ENCODE results near the gene HAVCR2. TPM values are rescaled to one million over a fixed set of nuclear protein-coding genes. Genes with fewer than 3 reads are reported as not detected.
"Not testable (repeated sequence)": the region's sequence is repeated elsewhere in the genome, so short reads cannot be mapped to it uniquely, and the experiment has no call there.

The HAVCR2 gene
- total RNA-seq, 2 donors from 2014 or later = 1.3 to 3.1 TPM

GRCh38 chr5:157051604-157052245 is 57.1 kb downstream of the HAVCR2 start:
- Histone ChIP-seq H3K4me1 (no peaks in the 10 kb centered on the region), H3K9me3 (no peaks in the 10 kb centered on the region), H3K9ac (ENCODE audit: low read depth in 2 of 2, low read length in 2 of 2) (no peak overlapping the region), H3K36me3 (no peaks in the 10 kb centered on the region), H3K4me3 (no peak overlapping the region), H3K27me3 (no peaks in the 10 kb centered on the region), H3K27ac (peak overlapping the region; percentile 70)
- intact Hi-C loops (cut with DNase I) = no loop called here
- TF ChIP-seq CTCF (IDR thresholded peaks at IDR 0.05) = no peak
- DNase-seq = no peak

GRCh38 chr5:157050050-157050449 is 58.8 kb downstream of the HAVCR2 start:
- Histone ChIP-seq H3K36me3 (no peaks in the 10 kb centered on the region), H3K4me1 (no peaks in the 10 kb centered on the region), H3K4me3 (no peak overlapping the region), H3K9ac (ENCODE audit: low read depth in 2 of 2, low read length in 2 of 2) (no peak overlapping the region), H3K9me3 (no peaks in the 10 kb centered on the region), H3K27ac (peak overlapping the region; percentile 70), H3K27me3 (no peaks in the 10 kb centered on the region)
- intact Hi-C loops (cut with DNase I) = no loop called here
- TF ChIP-seq CTCF (IDR thresholded peaks at IDR 0.05) = no peak
- DNase-seq = no peak

GRCh38 chr5:157049605-157050004 is 59.2 kb downstream of the HAVCR2 start:
- Histone ChIP-seq H3K9me3 (no peaks in the 10 kb centered on the region), H3K4me3 (no peak overlapping the region), H3K4me1 (no peaks in the 10 kb centered on the region), H3K9ac (ENCODE audit: low read depth in 2 of 2, low read length in 2 of 2) (no peak overlapping the region), H3K27ac (peak overlapping the region; percentile 70), H3K36me3 (no peaks in the 10 kb centered on the region), H3K27me3 (no peaks in the 10 kb centered on the region)
- no peak for TF ChIP-seq CTCF (IDR thresholded peaks at IDR 0.05)
- no peak for DNase-seq
- intact Hi-C loops (cut with DNase I) = no loop called here

- no peaks in the 10 kb centered on the region for H3K27me3 ChIP-seq
- H3K9me3 ChIP-seq = no peaks in the 10 kb centered on the region
- TF ChIP-seq CTCF (IDR thresholded peaks at IDR 0.05) = no peak
- no peak overlapping the region for H3K27ac ChIP-seq
- intact Hi-C loops (cut with DNase I) = no loop called here
- no peaks in the 10 kb centered on the region for H3K36me3 ChIP-seq
- no peak overlapping the region for H3K9ac ChIP-seq (ENCODE audit: low read depth in 2 of 2, low read length in 2 of 2)
- no peak for DNase-seq
- no peaks in the 10 kb centered on the region for H3K4me1 ChIP-seq
- H3K4me3 ChIP-seq = no peak overlapping the region
Observed at GRCh38 chr5:157047898-157048297, 60.9 kb downstream of the HAVCR2 start.

GRCh38 chr5:157047016-157047415 is 61.8 kb downstream of the HAVCR2 start:
- not testable (repeated sequence) for H3K4me3 ChIP-seq, DNase-seq, H3K9me3 ChIP-seq

GRCh38 chr5:157046041-157046440 is 62.8 kb downstream of the HAVCR2 start:
- peak; percentile 51 for DNase-seq
- Histone ChIP-seq H3K9ac (ENCODE audit: low read depth in 2 of 2, low read length in 2 of 2) (no peak overlapping the region), H3K4me3 (no peak overlapping the region), H3K27ac (no peak overlapping the region), H3K36me3 (no peaks in the 10 kb centered on the region), H3K9me3 (no peaks in the 10 kb centered on the region), H3K4me1 (no peaks in the 10 kb centered on the region), H3K27me3 (no peaks in the 10 kb centered on the region)
- no peak for TF ChIP-seq CTCF (IDR thresholded peaks at IDR 0.05)
- intact Hi-C loops (cut with DNase I) = no loop called here

More at GRCh38 chr5:157047016-157047415, 61.8 kb downstream of the HAVCR2 start:
- H3K9ac ChIP-seq (ENCODE audit: low read depth in 2 of 2, low read length in 2 of 2); H3K36me3 ChIP-seq; H3K4me1 ChIP-seq; H3K27ac ChIP-seq; H3K27me3 ChIP-seq; intact Hi-C loops (cut with DNase I): not testable (repeated sequence)

All from colonic mucosa (tissue), 4 donors.